GM12878 (cell line): Measurements from ENCODE around the gene BDP1. TPM values are rescaled to one million over a fixed set of nuclear protein-coding genes. Genes with fewer than 3 reads are reported as not detected.

Experiments used
- ATAC-seq: fragments of 200-7000 bp; cut with Tn5 transposase; 3 replicates; pipeline ENCODE4 v1.9.1; 2020; ENCODE audit warnings: mild to moderate bottlenecking, moderate library complexity
- BruUV-seq: library from RNA; stranded (reverse); fragments of 400-500 nt; replicated peaks from 2 replicates; lab custom pipeline; 2021; lab: Mats Ljungman, UMichigan
- CTCF ChIA-PET: fragments of 300-600 bp; sonication (Branson Sonifier 250); formaldehyde crosslinking; extraction: SDS; loops from one replicate; lab custom pipeline; 2021; ENCODE audit warnings: inconsistent platforms; lab: Yijun Ruan, JAX
- POLR2A ChIA-PET: fragments of 350-600 bp; formaldehyde crosslinking; extraction: SDS; loops from one replicate; lab custom pipeline; 2021; ENCODE audit warnings: inconsistent platforms; lab: Charles Lee
- RAD21 ChIA-PET: fragments of 300-600 bp; sonication (Branson Sonifier 250); formaldehyde crosslinking; loops from one replicate; lab custom pipeline; 2023; ENCODE audit warnings: antibody characterized with exemption; ENCODE audit not compliant: unreplicated experiment; lab: Charles Lee
- SMC1A ChIA-PET: fragments of 300-600 bp; sonication (Branson Sonifier 250); formaldehyde crosslinking; loops from one replicate; lab custom pipeline; 2023; ENCODE audit not compliant: unreplicated experiment, uncharacterized antibody; lab: Charles Lee
- DNase-seq: peaks from one replicate; pipeline ENCODE4 v3.0.0-alpha.2; 2011; ENCODE audit warnings: low read depth, low spot score
- FAIRE-seq: peaks from 3 replicates; lab custom pipeline; 2011; peaks lifted over from hg19 to GRCh38; lab: Jason Lieb, UNC
- H2AFZ ChIP-seq: 2 replicates; pipeline ENCODE4 v1.6.0; 2011; ENCODE audit warnings: low read depth, low read length, control low read depth; ENCODE audit not compliant: control insufficient read depth
- H3K27ac ChIP-seq: 2 replicates; pipeline ENCODE4 v1.5.1; 2011; ENCODE audit warnings: control low read depth; ENCODE audit not compliant: control insufficient read depth, insufficient read depth
- H3K27me3 ChIP-seq, 2 experiments: replicated peaks in 1 of 2; 2 replicates each; pipeline versions ENCODE4 v1.6.0 to v1.6.1; 2011; ENCODE audit warnings: low read length in 1 of 2; ENCODE audit not compliant: control insufficient read depth in 2 of 2, insufficient read depth in 2 of 2
- H3K36me3 ChIP-seq, 2 experiments: 2 replicates each; pipeline ENCODE4 v1.5.1; 2011; ENCODE audit warnings: low read length in 1 of 2; ENCODE audit not compliant: control insufficient read depth in 2 of 2, insufficient read depth in 2 of 2
- H3K4me1 ChIP-seq: 2 replicates; pipeline ENCODE4 v1.6.1; 2011; ENCODE audit warnings: mild to moderate bottlenecking, low read length, moderate library complexity, mixed read lengths; ENCODE audit not compliant: control insufficient read depth, insufficient read depth
- H3K4me2 ChIP-seq: 2 replicates; pipeline ENCODE4 v1.6.0; 2011; ENCODE audit warnings: control low read depth; ENCODE audit not compliant: control insufficient read depth, insufficient read depth
- H3K4me3 ChIP-seq: fragments of 200-600 bp; sonication (generic); 2 replicates; pipeline ENCODE4 v1.5.1; 2016
- H3K79me2 ChIP-seq: 2 replicates; pipeline ENCODE4 v1.6.0; 2011; ENCODE audit warnings: low read length; ENCODE audit not compliant: control insufficient read depth, insufficient read depth
- H3K9ac ChIP-seq: 2 replicates; pipeline ENCODE4 v1.8.0; 2011; ENCODE audit warnings: low read length, control low read depth, mixed read lengths; ENCODE audit not compliant: control insufficient read depth, insufficient read depth
- H3K9me3 ChIP-seq: replicated peaks from 3 replicates; pipeline ENCODE4 v1.5.1; 2011; ENCODE audit warnings: mild to moderate bottlenecking, low read length; ENCODE audit not compliant: control insufficient read depth, insufficient read depth
- H4K20me1 ChIP-seq: 2 replicates; pipeline ENCODE4 v1.6.0; 2011; ENCODE audit not compliant: control insufficient read depth, insufficient read depth
- CHD2 ChIP-seq: IDR thresholded peaks from 2 replicates; pipeline ENCODE4 v1.6.1; 2011; ENCODE audit warnings: low read depth, low read length, improper control_type of control experiment, borderline replicate concordance
- ETV6 ChIP-seq, 2 experiments: fragments of 450-650 bp in 1 of 2; IDR thresholded peaks in 1 of 2; conservative IDR thresholded peaks in 1 of 2; 2 replicates each; pipeline ENCODE4 v1.6.1; 2014; ENCODE audit warnings: antibody characterized with exemption in 1 of 2, borderline replicate concordance in 1 of 2, low read depth in 1 of 2, mild to moderate bottlenecking in 1 of 2, moderate library complexity in 1 of 2
- NFYA ChIP-seq: IDR thresholded peaks from 2 replicates; pipeline ENCODE4 v1.6.1; 2011; ENCODE audit warnings: low read depth, mild to moderate bottlenecking, low read length, improper control_type of control experiment, borderline replicate concordance
- RBBP5 ChIP-seq: fragments of 200-600 bp; sonication (generic); conservative IDR thresholded peaks from 2 replicates; pipeline ENCODE4 v1.6.1; 2016
- ZNF24 ChIP-seq: fragments of 450-650 bp; IDR thresholded peaks from 2 replicates; pipeline ENCODE4 v1.6.1; 2017; ENCODE audit warnings: antibody characterized with exemption, mild to moderate bottlenecking
- WGBS: methylation state at CpG from one replicate; pipeline ENCODE4 v1.1.6; 2016; ENCODE audit warnings: low lambda C conversion rate; ENCODE audit not compliant: insufficient replicate concordance, insufficient coverage; ENCODE audit errors: missing lambda C conversion rate; 5-methylcytosine and 5-hydroxymethylcytosine counted together
- in situ Hi-C: fragments of 300-500 bp; cut with MboI; formaldehyde crosslinking; loops from 9 replicates; pipeline ENCODE4 v1.14.3; 2018; ENCODE audit warnings: mixed read lengths
- intact Hi-C: fragments of 100-400 bp; cut with micrococcal nuclease; formaldehyde crosslinking; loops from one replicate; pipeline ENCODE4 v1.14.2; 2022; ENCODE audit not compliant: unreplicated experiment
- polyA plus RNA-seq, 11 experiments: library from polyadenylated mRNA; depleted of rRNA in 4 of 11; unstranded in 6 of 11; stranded (reverse) in 5 of 11; fragments of >200 nt; fragmentation: Nextera tagmentation in 4 of 11; fragmentation: Illumina TruSeq in 1 of 11; extraction: Ambion mirVana in 4 of 11; extraction: Trizol in 1 of 11; gene quantifications; 1 replicate in 1 of 11; 2 replicates in 10 of 11; pipeline versions ENCODE4 v1.2.1 to v1.2.3, GENCODE V29; 2011 to 2016; ENCODE audit warnings: inconsistent platforms in 2 of 11, missing spikeins in 2 of 11, low read depth in 1 of 11
- total RNA-seq, 4 experiments: library from RNA; depleted of rRNA in 3 of 4; stranded (reverse); fragments of >200 nt in 3 of 4; fragmentation: Illumina TruSeq in 1 of 4; extraction: Trizol in 1 of 4; gene quantifications; 2 replicates each; pipeline versions ENCODE4 v1.2.1 to v1.2.3, GENCODE V29; 2013 to 2021
- TF ChIP-seq, protein P1 (sequence below): fragments of 450-650 bp; IDR thresholded peaks from 2 replicates; pipeline ENCODE4 v1.6.1; 2017; ENCODE audit warnings: mild to moderate bottlenecking, low read depth, inconsistent platforms; ENCODE audit not compliant: poor library complexity, severe bottlenecking
- TF ChIP-seq, protein P2 (sequence below): fragments of 450-650 bp; IDR thresholded peaks from 2 replicates; pipeline ENCODE4 v1.6.1; 2017; ENCODE audit warnings: mild to moderate bottlenecking, moderate library complexity

The BDP1 gene
- total and polyA plus RNA-seq, 10 of the 15 experiments (the other 5 are each of a cell fraction or from before 2014, with no cell fraction given) = 6.1 to 31.1 (median 17.7) TPM

DNA sequence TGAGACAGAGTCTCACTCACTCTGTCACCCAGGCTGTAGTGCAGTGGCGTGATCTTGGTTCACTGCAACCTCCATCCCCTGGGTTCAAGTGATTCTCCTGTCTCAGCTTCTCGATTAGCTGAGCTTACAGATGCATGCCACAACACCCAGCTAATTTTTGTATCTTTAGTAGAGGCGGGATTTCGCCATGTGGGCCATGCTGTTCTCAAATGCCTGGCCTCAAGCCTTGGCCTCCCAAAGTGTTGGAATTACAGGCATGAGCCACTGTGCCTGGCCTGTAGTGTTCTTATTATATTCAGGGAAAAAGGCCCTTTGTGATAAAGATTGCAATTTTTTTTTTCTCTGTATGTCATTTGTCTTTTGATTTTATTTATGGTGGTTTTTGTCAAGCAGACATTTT, 107.7 kb downstream of the BDP1 start:
- SMC1A ChIA-PET = interaction anchor here (0.8 kb wide), 1 partner anchor 114 kb away, joined by 3 read pairs; no protein-coding TSS in a partner anchor
- Histone ChIP-seq H3K9me3 (no peaks in the 10 kb centered on the region), H3K27ac (no peak overlapping the region), H3K36me3 (peaks cover 2 to 17% of the 10 kb centered on the region in 2 experiments; a peak in 3 of 4 replicates), H4K20me1 (no peaks in the 10 kb centered on the region), H3K27me3 (no peaks in the 10 kb centered on the region), H3K9ac (no peak overlapping the region), H3K4me2 (no peak overlapping the region), H3K4me1 (no peaks in the 10 kb centered on the region), H2AFZ (no peak overlapping the region), H3K4me3 (no peak overlapping the region), H3K79me2 (no peaks in the 10 kb centered on the region)
- FAIRE-seq = no peak
- BruUV-seq = no TSS peak
- POLR2A ChIA-PET = no interaction called here
- in situ Hi-C loops = no loop called here
- intact Hi-C loops = no loop called here
- CTCF ChIA-PET = interaction anchor here (1.6 kb wide), 1 partner anchor 38 kb away, joined by 7 read pairs; no protein-coding TSS in a partner anchor
- ATAC-seq = no peak
- TF ChIP-seq, protein P1, sequence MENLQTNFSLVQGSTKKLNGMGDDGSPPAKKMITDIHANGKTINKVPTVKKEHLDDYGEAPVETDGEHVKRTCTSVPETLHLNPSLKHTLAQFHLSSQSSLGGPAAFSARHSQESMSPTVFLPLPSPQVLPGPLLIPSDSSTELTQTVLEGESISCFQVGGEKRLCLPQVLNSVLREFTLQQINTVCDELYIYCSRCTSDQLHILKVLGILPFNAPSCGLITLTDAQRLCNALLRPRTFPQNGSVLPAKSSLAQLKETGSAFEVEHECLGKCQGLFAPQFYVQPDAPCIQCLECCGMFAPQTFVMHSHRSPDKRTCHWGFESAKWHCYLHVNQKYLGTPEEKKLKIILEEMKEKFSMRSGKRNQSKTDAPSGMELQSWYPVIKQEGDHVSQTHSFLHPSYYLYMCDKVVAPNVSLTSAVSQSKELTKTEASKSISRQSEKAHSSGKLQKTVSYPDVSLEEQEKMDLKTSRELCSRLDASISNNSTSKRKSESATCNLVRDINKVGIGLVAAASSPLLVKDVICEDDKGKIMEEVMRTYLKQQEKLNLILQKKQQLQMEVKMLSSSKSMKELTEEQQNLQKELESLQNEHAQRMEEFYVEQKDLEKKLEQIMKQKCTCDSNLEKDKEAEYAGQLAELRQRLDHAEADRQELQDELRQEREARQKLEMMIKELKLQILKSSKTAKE = no peak
- TF ChIP-seq CHD2 (no peak), NFYA (no peak), ZNF24 (no peak), RBBP5 (no peak), ETV6 (conservative IDR thresholded peaks at IDR 0.05 in 1 of 2, IDR thresholded peaks at IDR 0.05 in 1 of 2; ENCODE audit: borderline replicate concordance in 1 of 2, low read depth in 1 of 2) (no peak)
- TF ChIP-seq, protein P2, sequence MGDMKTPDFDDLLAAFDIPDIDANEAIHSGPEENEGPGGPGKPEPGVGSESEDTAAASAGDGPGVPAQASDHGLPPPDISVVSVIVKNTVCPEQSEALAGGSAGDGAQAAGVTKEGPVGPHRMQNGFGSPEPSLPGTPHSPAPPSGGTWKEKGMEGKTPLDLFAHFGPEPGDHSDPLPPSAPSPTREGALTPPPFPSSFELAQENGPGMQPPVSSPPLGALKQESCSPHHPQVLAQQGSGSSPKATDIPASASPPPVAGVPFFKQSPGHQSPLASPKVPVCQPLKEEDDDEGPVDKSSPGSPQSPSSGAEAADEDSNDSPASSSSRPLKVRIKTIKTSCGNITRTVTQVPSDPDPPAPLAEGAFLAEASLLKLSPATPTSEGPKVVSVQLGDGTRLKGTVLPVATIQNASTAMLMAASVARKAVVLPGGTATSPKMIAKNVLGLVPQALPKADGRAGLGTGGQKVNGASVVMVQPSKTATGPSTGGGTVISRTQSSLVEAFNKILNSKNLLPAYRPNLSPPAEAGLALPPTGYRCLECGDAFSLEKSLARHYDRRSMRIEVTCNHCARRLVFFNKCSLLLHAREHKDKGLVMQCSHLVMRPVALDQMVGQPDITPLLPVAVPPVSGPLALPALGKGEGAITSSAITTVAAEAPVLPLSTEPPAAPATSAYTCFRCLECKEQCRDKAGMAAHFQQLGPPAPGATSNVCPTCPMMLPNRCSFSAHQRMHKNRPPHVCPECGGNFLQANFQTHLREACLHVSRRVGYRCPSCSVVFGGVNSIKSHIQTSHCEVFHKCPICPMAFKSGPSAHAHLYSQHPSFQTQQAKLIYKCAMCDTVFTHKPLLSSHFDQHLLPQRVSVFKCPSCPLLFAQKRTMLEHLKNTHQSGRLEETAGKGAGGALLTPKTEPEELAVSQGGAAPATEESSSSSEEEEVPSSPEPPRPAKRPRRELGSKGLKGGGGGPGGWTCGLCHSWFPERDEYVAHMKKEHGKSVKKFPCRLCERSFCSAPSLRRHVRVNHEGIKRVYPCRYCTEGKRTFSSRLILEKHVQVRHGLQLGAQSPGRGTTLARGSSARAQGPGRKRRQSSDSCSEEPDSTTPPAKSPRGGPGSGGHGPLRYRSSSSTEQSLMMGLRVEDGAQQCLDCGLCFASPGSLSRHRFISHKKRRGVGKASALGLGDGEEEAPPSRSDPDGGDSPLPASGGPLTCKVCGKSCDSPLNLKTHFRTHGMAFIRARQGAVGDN = no peak
- no peak for DNase-seq
- RAD21 ChIA-PET = no interaction called here
- WGBS = 98% methylated on average over 4 of the region's 4 CpGs
